ENCODE results near the gene ZBTB7A. TPM values are rescaled to one million over a fixed set of nuclear protein-coding genes. Genes with fewer than 3 reads are reported as not detected.

The ZBTB7A gene
- total and polyA plus RNA-seq, 10 of the 15 experiments (the other 5 are each of a cell fraction or from before 2014, with no cell fraction given) = 0.26 to 42.4 (median 4.5) TPM

DNA sequence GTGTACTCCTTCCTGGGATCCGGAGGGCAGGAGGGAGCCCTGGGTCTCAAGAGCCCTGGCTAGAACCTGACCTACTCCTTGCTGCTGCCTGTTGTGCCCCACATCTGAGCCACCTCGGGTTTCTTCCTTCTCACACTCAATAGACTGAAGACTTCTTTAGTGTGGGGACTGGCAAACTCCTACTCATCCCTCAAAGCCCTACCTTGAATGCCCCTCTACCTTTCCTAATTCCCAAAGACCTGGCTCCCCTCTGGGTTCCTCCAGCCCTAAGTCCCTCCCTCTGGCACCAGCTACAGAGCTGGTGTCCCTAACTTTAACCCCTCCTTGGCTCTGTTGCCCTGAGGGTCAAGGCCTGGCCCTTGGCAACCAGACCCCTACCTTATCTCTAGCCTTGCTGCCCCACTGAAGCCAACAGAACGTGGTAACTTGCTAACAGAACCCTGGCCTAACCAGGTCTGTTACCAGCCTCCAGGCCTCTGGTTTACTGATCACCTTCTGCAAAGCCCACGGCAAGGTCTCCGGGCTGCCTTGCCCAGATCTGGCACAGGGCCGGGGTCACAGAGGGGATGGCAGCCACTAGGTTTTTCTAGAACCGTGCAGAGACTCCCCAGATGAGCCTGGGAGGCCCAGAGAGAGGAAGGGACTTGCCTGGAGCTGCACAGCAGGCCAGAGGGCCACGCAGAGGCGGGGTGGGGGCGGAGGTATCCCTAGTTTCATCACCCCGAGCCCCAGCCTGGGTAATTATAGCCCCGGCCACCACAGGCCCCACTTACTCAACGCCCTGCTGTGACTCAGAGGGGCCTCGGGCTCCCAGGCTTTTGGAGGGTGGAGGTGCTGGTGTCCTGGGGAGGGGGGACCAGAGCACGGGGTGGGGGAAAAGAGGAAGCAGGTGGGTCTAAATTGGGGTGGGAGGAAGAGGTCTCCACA is 15.3 kb downstream of the ZBTB7A start:
- RAD21 ChIA-PET (ENCODE audit: unreplicated experiment) = no interaction called here
- in situ Hi-C loops (cut with MboI) (no loop called here), intact Hi-C loops (cut with micrococcal nuclease; ENCODE audit: unreplicated experiment) (no loop called here)
- ATAC-seq (peak; percentile 14; the same call in 2 of the 3 replicates), DNase-seq (ENCODE audit: low read depth, low spot score) (no peak), FAIRE-seq (no peak)
- Histone ChIP-seq H3K36me3 (ENCODE audit: control insufficient read depth in 2 of 2, insufficient read depth in 2 of 2, low read length in 1 of 2) (peaks cover 27 to 52% of the 10 kb centered on the region in 2 experiments), H3K4me1 (ENCODE audit: control insufficient read depth, insufficient read depth, low read length) (0 out of 2 replicates have a peak, but pooled peaks cover 2% of the 10 kb centered on the region), H3K79me2 (ENCODE audit: control insufficient read depth, insufficient read depth, low read length) (peaks cover 48% of the 10 kb centered on the region), H3K9me3 (replicated peaks; ENCODE audit: control insufficient read depth, insufficient read depth, low read length) (no peaks in the 10 kb centered on the region), H3K9ac (ENCODE audit: control insufficient read depth, insufficient read depth, low read length) (no peak overlapping the region), H3K27ac (ENCODE audit: control insufficient read depth, insufficient read depth) (no peak overlapping the region), H3K4me3 (no peak overlapping the region), H2AFZ (ENCODE audit: control insufficient read depth, low read depth, low read length) (no peak overlapping the region), H3K27me3 (replicated peaks in 1 of 2; ENCODE audit: control insufficient read depth in 2 of 2, insufficient read depth in 2 of 2, low read length in 1 of 2) (no peaks in the 10 kb centered on the region), H4K20me1 (ENCODE audit: control insufficient read depth, insufficient read depth) (peaks cover 13% of the 10 kb centered on the region; the same call in 1 of the 2 replicates), H3K4me2 (ENCODE audit: control insufficient read depth, insufficient read depth) (no peak overlapping the region)
- BruUV-seq (replicated peaks) = no TSS peak
- 33% methylated on average over 14 of the region's 15 CpGs for WGBS (ENCODE audit: insufficient coverage, insufficient replicate concordance, low lambda C conversion rate, missing lambda C conversion rate)
- SMC1A ChIA-PET (ENCODE audit: uncharacterized antibody, unreplicated experiment) = no interaction called here
- POLR2A ChIA-PET = no interaction called here
- CTCF ChIA-PET = no interaction called here
- TF ChIP-seq MEF2A (IDR thresholded peaks at IDR 0.05; ENCODE audit: insufficient read depth, low read depth, low read length) = 0 out of 2 replicates have a peak, but pooled peaks have one; percentile 8
- no peak for TF ChIP-seq EED (IDR thresholded peaks at IDR 0.05; ENCODE audit: low read depth)
- no peak for TF ChIP-seq SMAD5 (IDR thresholded peaks at IDR 0.05; ENCODE audit: low read depth)
- TF ChIP-seq ZNF217 (IDR thresholded peaks at IDR 0.05) = no peak
- no peak for TF ChIP-seq ZNF622 (IDR thresholded peaks at IDR 0.05)
- TF ChIP-seq CBFB (IDR thresholded peaks at IDR 0.05; ENCODE audit: low read depth) = no peak
- TF ChIP-seq, protein P1, sequence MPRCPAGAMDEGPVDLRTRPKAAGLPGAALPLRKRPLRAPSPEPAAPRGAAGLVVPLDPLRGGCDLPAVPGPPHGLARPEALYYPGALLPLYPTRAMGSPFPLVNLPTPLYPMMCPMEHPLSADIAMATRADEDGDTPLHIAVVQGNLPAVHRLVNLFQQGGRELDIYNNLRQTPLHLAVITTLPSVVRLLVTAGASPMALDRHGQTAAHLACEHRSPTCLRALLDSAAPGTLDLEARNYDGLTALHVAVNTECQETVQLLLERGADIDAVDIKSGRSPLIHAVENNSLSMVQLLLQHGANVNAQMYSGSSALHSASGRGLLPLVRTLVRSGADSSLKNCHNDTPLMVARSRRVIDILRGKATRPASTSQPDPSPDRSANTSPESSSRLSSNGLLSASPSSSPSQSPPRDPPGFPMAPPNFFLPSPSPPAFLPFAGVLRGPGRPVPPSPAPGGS (IDR thresholded peaks at IDR 0.05; ENCODE audit: borderline replicate concordance, insufficient read depth, low read depth, low read length, poor library complexity, severe bottlenecking) = no peak
- TF ChIP-seq CHD2 (IDR thresholded peaks at IDR 0.05; ENCODE audit: borderline replicate concordance, low read depth, low read length) = no peak
- TF ChIP-seq IKZF1 (conservative IDR thresholded peaks at IDR 0.05) = no peak
- TF ChIP-seq TCF7 (IDR thresholded peaks at IDR 0.05; ENCODE audit: borderline replicate concordance) = no peak
- TF ChIP-seq, protein P2, sequence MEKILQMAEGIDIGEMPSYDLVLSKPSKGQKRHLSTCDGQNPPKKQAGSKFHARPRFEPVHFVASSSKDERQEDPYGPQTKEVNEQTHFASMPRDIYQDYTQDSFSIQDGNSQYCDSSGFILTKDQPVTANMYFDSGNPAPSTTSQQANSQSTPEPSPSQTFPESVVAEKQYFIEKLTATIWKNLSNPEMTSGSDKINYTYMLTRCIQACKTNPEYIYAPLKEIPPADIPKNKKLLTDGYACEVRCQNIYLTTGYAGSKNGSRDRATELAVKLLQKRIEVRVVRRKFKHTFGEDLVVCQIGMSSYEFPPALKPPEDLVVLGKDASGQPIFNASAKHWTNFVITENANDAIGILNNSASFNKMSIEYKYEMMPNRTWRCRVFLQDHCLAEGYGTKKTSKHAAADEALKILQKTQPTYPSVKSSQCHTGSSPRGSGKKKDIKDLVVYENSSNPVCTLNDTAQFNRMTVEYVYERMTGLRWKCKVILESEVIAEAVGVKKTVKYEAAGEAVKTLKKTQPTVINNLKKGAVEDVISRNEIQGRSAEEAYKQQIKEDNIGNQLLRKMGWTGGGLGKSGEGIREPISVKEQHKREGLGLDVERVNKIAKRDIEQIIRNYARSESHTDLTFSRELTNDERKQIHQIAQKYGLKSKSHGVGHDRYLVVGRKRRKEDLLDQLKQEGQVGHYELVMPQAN (conservative IDR thresholded peaks at IDR 0.05) = no peak
- TF ChIP-seq FOS (IDR thresholded peaks at IDR 0.05; ENCODE audit: borderline replicate concordance, extremely low read depth, insufficient read length) = no peak
- no peak for TF ChIP-seq YBX1 (IDR thresholded peaks at IDR 0.05)
- TF ChIP-seq EGR1 (IDR thresholded peaks at IDR 0.05; ENCODE audit: borderline replicate concordance in 1 of 2, low read depth in 2 of 2, low read length in 2 of 2) = peak in 1 of 2 experiments; percentile 29; a peak in 1 of 3 replicates
- no peak for TF ChIP-seq RCOR1 (conservative IDR thresholded peaks at IDR 0.05; ENCODE audit: low read depth, low read length)
- no peak for TF ChIP-seq HDGF (IDR thresholded peaks at IDR 0.05)
- no peak for TF ChIP-seq POLR2AphosphoS5 (IDR thresholded peaks at IDR 0.05; ENCODE audit: low read length)
- TF ChIP-seq SMARCA5 (IDR thresholded peaks at IDR 0.05) = 0 out of 2 replicates have a peak, but pooled peaks have one; percentile 32
- TF ChIP-seq NRF1 (conservative IDR thresholded peaks at IDR 0.05; ENCODE audit: low read depth, low read length) = no peak
- TF ChIP-seq, protein P3, sequence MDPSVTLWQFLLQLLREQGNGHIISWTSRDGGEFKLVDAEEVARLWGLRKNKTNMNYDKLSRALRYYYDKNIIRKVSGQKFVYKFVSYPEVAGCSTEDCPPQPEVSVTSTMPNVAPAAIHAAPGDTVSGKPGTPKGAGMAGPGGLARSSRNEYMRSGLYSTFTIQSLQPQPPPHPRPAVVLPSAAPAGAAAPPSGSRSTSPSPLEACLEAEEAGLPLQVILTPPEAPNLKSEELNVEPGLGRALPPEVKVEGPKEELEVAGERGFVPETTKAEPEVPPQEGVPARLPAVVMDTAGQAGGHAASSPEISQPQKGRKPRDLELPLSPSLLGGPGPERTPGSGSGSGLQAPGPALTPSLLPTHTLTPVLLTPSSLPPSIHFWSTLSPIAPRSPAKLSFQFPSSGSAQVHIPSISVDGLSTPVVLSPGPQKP (IDR thresholded peaks at IDR 0.05; ENCODE audit: low read depth, low read length) = no peak
- TF ChIP-seq PAX5 (IDR thresholded peaks at IDR 0.05; ENCODE audit: borderline replicate concordance, low read depth, low read length) = no peak

Measured in GM12878 (cell line).